Testis (tissue), 2 donors: ENCODE results near the gene ANKS1B.

Experiments
- CTCF ChIP-seq, 3 experiments: fragments of 450-650 bp in 2 of 3; fragments of 200-600 bp in 1 of 3; sonication (generic) in 1 of 3; IDR thresholded peaks; one replicate each; pipeline ENCODE4 v1.5.1; 2016 to 2019; ENCODE audit warnings: antibody characterized with exemption in 3 of 3, mild to moderate bottlenecking in 2 of 3, moderate library complexity in 1 of 3
- POLR2A ChIP-seq: fragments of 450-650 bp; IDR thresholded peaks from one replicate; pipeline ENCODE4 v1.6.1; 2017; ENCODE audit warnings: antibody characterized with exemption, mild to moderate bottlenecking, moderate library complexity

GRCh38 chr12:100020370-100020769 lies 35.6 kb upstream of the ANKS1B start:
- no peak for TF ChIP-seq POLR2A
- no peak for TF ChIP-seq CTCF (IDR thresholded peaks at IDR 0.05)
